Measurements from ENCODE around the gene CTU2. TPM values are rescaled to one million over a fixed set of nuclear protein-coding genes. Genes with fewer than 3 reads are reported as not detected.

The CTU2 gene
- 25.1 and 27.1 TPM in 2 replicates for total RNA-seq (ENCODE audit: low replicate concordance)
- long read RNA-seq, partial matches to known transcripts, result 0 of 1 reads
- long read RNA-seq, other reads (novel, unspliced or antisense), result 1 of 1 reads

- Mint-ChIP-seq H3K4me3 (peak within 1 kb of the TSS; percentile 88), H3K36me3 (no peaks in the 10 kb centered on the region), H3K27me3 (no peaks in the 10 kb centered on the region), H3K4me1 (ENCODE audit: unreplicated experiment) (peaks cover 16% of the 10 kb centered on the region), H3K9me3 (no peaks in the 10 kb centered on the region), H3K27ac (peak within 1 kb of the TSS; percentile 76)
- no peak for TF ChIP-seq CTCF (conservative IDR thresholded peaks at IDR 0.05)
- peak; percentile 94 for DNase-seq (ENCODE audit: extremely low spot score, unreplicated experiment)
Observed at GRCh38 chr16:88706229-88706964, at the start of gene CTU2, which contains the start of gene RNF166. Gene CTU2 (plus strand): TSS chr16:88706503. CDS start chr16:88706531, 28 bp downstream. Gene RNF166 (minus strand): TSS chr16:88706408. CDS start chr16:88706325, 83 bp downstream.

DNA sequence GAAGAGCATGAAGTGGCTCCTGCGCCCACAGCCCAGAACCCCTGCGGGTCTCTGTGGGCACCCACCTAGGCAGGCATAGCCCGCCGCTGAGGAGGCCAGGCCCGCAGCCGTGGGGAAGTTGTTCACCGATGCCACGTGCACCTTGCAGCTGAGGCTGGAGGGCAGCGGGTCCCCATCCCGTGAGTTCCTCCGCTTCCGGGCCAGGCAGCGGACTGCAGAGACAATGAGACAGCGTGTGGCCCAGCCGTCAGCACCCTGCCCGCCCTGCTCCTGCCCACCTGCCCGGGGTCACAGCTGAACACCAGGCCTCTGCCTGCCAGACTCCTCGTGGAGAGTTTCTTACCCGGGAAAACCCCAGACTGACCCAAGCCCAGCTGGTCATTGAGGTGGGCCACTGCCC lies 48.9 kb upstream of the CTU2 start:
- Mint-ChIP-seq H3K36me3 (no peaks in the 10 kb centered on the region), H3K9me3 (no peaks in the 10 kb centered on the region), H3K4me1 (ENCODE audit: unreplicated experiment) (no peaks in the 10 kb centered on the region)

GRCh38 chr16:88658714-88659113 lies 47.6 kb upstream of the CTU2 start:
- no peak for DNase-seq (ENCODE audit: extremely low spot score, unreplicated experiment)
- Mint-ChIP-seq H3K27ac (no peak overlapping the region), H3K27me3 (no peaks in the 10 kb centered on the region), H3K4me1 (ENCODE audit: unreplicated experiment) (no peaks in the 10 kb centered on the region), H3K9me3 (no peaks in the 10 kb centered on the region), H3K4me3 (no peak overlapping the region), H3K36me3 (no peaks in the 10 kb centered on the region)
- no peak for TF ChIP-seq CTCF (conservative IDR thresholded peaks at IDR 0.05)

More for the DNA sequence above, 48.9 kb upstream of the CTU2 start:
- DNase-seq (ENCODE audit: extremely low spot score, unreplicated experiment), result no peak
- H3K27ac Mint-ChIP-seq, result no peak overlapping the region
- H3K4me3 Mint-ChIP-seq, result no peak overlapping the region
- H3K27me3 Mint-ChIP-seq, result no peaks in the 10 kb centered on the region
- TF ChIP-seq CTCF (conservative IDR thresholded peaks at IDR 0.05), result no peak

DNA sequence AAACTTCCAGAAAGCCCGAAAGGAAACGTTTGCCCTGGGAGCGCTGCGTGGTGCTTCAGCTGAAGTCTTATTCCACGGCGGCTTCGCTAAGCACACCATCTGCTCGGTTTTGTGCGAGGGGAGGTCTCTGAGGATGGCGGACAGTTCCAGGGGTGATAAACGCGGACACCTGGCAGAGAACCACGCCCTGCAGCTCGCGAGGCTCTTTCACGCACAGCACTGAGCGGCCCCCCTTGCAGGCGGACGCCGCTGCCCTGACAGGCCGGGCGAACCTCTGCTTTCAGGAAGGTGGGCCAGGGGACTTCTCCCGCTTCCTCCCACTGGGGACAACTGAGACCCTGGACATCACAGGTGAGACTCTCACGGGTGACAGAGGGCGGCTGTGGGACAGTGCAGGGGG lies 47.1 kb upstream of the CTU2 start:
- no peaks in the 10 kb centered on the region for H3K27me3 Mint-ChIP-seq
- DNase-seq (ENCODE audit: extremely low spot score, unreplicated experiment), result no peak
- no peak overlapping the region for H3K27ac Mint-ChIP-seq

DNA sequence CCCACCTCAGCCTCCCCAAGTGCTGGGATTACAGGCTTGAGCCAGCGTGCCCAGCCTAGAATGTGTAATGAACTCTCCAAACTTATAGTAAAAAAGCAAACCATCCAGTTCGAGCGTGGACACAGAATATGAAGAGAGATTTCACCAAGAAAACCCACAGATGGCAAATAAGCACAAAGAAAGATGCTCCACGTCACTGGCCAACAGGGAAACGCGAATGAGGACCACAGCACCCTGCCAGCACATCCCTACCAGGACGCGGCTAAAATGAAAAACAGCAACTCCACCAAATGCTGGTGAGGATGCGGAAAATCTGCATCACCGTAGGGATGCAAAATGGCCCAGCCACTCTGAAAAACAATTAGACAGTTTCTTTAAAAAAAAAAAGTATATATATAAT lies 44.8 kb upstream of the CTU2 start:
- no peak for DNase-seq (ENCODE audit: extremely low spot score, unreplicated experiment)
- no peak for TF ChIP-seq CTCF (conservative IDR thresholded peaks at IDR 0.05)
- H3K27ac Mint-ChIP-seq, result peak overlapping the region; percentile 9
- H3K4me1 Mint-ChIP-seq (ENCODE audit: unreplicated experiment), result no peaks in the 10 kb centered on the region
- no peaks in the 10 kb centered on the region for H3K36me3 Mint-ChIP-seq
- peak overlapping the region; percentile 92 for H3K4me3 Mint-ChIP-seq
- no peaks in the 10 kb centered on the region for H3K27me3 Mint-ChIP-seq
- H3K9me3 Mint-ChIP-seq, result no peaks in the 10 kb centered on the region

More for the DNA sequence above, 47.1 kb upstream of the CTU2 start:
- no peaks in the 10 kb centered on the region for H3K4me1 Mint-ChIP-seq (ENCODE audit: unreplicated experiment)
- no peak for TF ChIP-seq CTCF (conservative IDR thresholded peaks at IDR 0.05)
- H3K9me3 Mint-ChIP-seq, result no peaks in the 10 kb centered on the region
- no peak overlapping the region for H3K4me3 Mint-ChIP-seq
- H3K36me3 Mint-ChIP-seq, result no peaks in the 10 kb centered on the region
